A549 (cell line): ENCODE results near the gene CNOT10. TPM values are rescaled to one million over a fixed set of nuclear protein-coding genes. Genes with fewer than 3 reads are reported as not detected.

Source experiments
- ATAC-seq, 2 experiments: fragments of 200-7000 bp in 1 of 2; fragments of >200 bp in 1 of 2; cut with Nextera tagmentation in 1 of 2; cut with Tn5 transposase in 1 of 2; 3 replicates each; pipeline versions ENCODE4 v1.8.0 to v1.9.1; 2018 to 2020; ENCODE audit warnings: mild to moderate bottlenecking in 1 of 2, moderate library complexity in 1 of 2
- CTCF ChIA-PET: fragments of 300-600 bp; sonication (Branson Sonifier 250); formaldehyde crosslinking; extraction: SDS; loops from one replicate; lab custom pipeline; 2021; ENCODE audit warnings: antibody characterized with exemption, inconsistent platforms; lab: Yijun Ruan, JAX
- POLR2A ChIA-PET: fragments of 350-600 bp; formaldehyde crosslinking; extraction: SDS; loops from one replicate; lab custom pipeline; 2021; ENCODE audit warnings: antibody characterized with exemption, inconsistent platforms; lab: Yijun Ruan, JAX
- DNase-seq, 2 experiments: peaks; one replicate each; pipeline versions ENCODE4 v3.0.0 to v3.0.0-alpha.2; 2011 to 2016; ENCODE audit warnings: low read depth in 1 of 2, low spot score in 1 of 2
- FAIRE-seq: peaks from 2 replicates; lab custom pipeline; 2011; peaks lifted over from hg19 to GRCh38; lab: Jason Lieb, UNC
- H3K27ac ChIP-seq, 2 experiments: fragments of >200 bp; sonication (Bioruptor Twin); formaldehyde crosslinking; 3 replicates each; pipeline ENCODE4 v1.5.1; 2016 to 2017
- H3K4me1 ChIP-seq: fragments of >200 bp; sonication (Bioruptor Twin); formaldehyde crosslinking; 3 replicates; pipeline ENCODE4 v1.6.1; 2016
- H3K4me2 ChIP-seq: fragments of >200 bp; sonication (Bioruptor Twin); formaldehyde crosslinking; 3 replicates; pipeline ENCODE4 v1.6.1; 2016
- H3K4me3 ChIP-seq: fragments of >200 bp; sonication (Bioruptor Twin); formaldehyde crosslinking; 3 replicates; pipeline ENCODE4 v1.5.1; 2016
- H3K9me3 ChIP-seq: fragments of >200 bp; sonication (Bioruptor Twin); formaldehyde crosslinking; 3 replicates; pipeline ENCODE4 v1.6.1; 2016
- CBX2 ChIP-seq: fragments of 200-600 bp; sonication (generic); IDR thresholded peaks from 2 replicates; pipeline ENCODE4 v1.6.1; 2016; ENCODE audit warnings: low read depth, mild to moderate bottlenecking, borderline replicate concordance
- CEBPB ChIP-seq, 2 experiments: fragments of >200 bp in 1 of 2; sonication (Bioruptor Twin) in 1 of 2; formaldehyde crosslinking in 1 of 2; IDR thresholded peaks; 2 replicates each; pipeline ENCODE4 v1.6.1; 2012 to 2016
- CHD2 ChIP-seq: fragments of 150-350 bp; IDR thresholded peaks from 2 replicates; pipeline ENCODE4 v1.6.1; 2014; ENCODE audit warnings: low read length; ENCODE audit not compliant: partially characterized antibody
- EHF ChIP-seq: fragments of 250-450 bp; sonication (Bioruptor Pico); IDR thresholded peaks from 2 replicates; pipeline ENCODE4 v1.5.0; 2020; ENCODE audit warnings: mild to moderate bottlenecking
- FOXS1 ChIP-seq: fragments of 250-450 bp; sonication (Bioruptor Pico); IDR thresholded peaks from 2 replicates; pipeline ENCODE4 v1.5.0; 2020; ENCODE audit warnings: mild to moderate bottlenecking, moderate library complexity
- HDAC2 ChIP-seq: fragments of 200-600 bp; sonication (generic); IDR thresholded peaks from 2 replicates; pipeline ENCODE4 v1.6.1; 2016
- HOXA7 ChIP-seq: fragments of 250-450 bp; sonication (Bioruptor Pico); IDR thresholded peaks from 2 replicates; pipeline ENCODE4 v1.5.0; 2020; ENCODE audit warnings: mild to moderate bottlenecking, moderate library complexity
- HOXB5 ChIP-seq: fragments of 250-450 bp; sonication (Bioruptor Pico); IDR thresholded peaks from 2 replicates; pipeline ENCODE4 v1.5.0; 2020; ENCODE audit warnings: mild to moderate bottlenecking, moderate library complexity
- JUN ChIP-seq, 2 experiments: fragments of >200 bp; sonication (Bioruptor Twin); formaldehyde crosslinking; IDR thresholded peaks; 2 replicates in 1 of 2; 3 replicates in 1 of 2; pipeline ENCODE4 v1.6.1; 2016 to 2017
- KDM1A ChIP-seq: fragments of 200-600 bp; sonication (generic); IDR thresholded peaks from 2 replicates; pipeline ENCODE4 v1.6.1; 2016; ENCODE audit warnings: low read depth, mild to moderate bottlenecking
- NFE2L2 ChIP-seq: fragments of 150-350 bp; conservative IDR thresholded peaks from 2 replicates; pipeline ENCODE4 v1.6.1; 2014; ENCODE audit warnings: low read length
- PHF8 ChIP-seq: fragments of 200-600 bp; sonication (generic); IDR thresholded peaks from 2 replicates; pipeline ENCODE4 v1.6.1; 2016; ENCODE audit warnings: low read depth, mild to moderate bottlenecking, antibody characterized with exemption, moderate library complexity, borderline replicate concordance
- POLR2A ChIP-seq: IDR thresholded peaks from 2 replicates; pipeline ENCODE4 v1.6.1; 2012; ENCODE audit warnings: mild to moderate bottlenecking, low read length
- POLR2AphosphoS2 ChIP-seq: conservative IDR thresholded peaks from 2 replicates; pipeline ENCODE4 v1.6.1; 2012; ENCODE audit warnings: low read length, improper control_type of control experiment, inconsistent platforms
- RNF2 ChIP-seq: fragments of 200-600 bp; sonication (generic); IDR thresholded peaks from 2 replicates; pipeline ENCODE4 v1.6.1; 2016; ENCODE audit warnings: low read depth, mild to moderate bottlenecking, antibody characterized with exemption, moderate library complexity, borderline replicate concordance
- SREBF2 ChIP-seq: fragments of 450-650 bp; IDR thresholded peaks from 2 replicates; pipeline ENCODE4 v1.6.1; 2014; ENCODE audit warnings: mild to moderate bottlenecking, moderate library complexity
- ZNF302 ChIP-seq: fragments of 250-450 bp; sonication (Bioruptor Pico); IDR thresholded peaks from 2 replicates; pipeline ENCODE4 v1.9.0; 2021; ENCODE audit warnings: inconsistent platforms, mild to moderate bottlenecking, moderate library complexity
- WGBS: methylation state at CpG from one replicate; pipeline ENCODE4 v1.1.6; 2017; ENCODE audit errors: missing lambda C conversion rate; 5-methylcytosine and 5-hydroxymethylcytosine counted together
- polyA plus RNA-seq, 4 experiments: library from polyadenylated mRNA; depleted of rRNA in 3 of 4; stranded (reverse); fragments of >200 nt; fragmentation: RNase III in 1 of 4; extraction: RNeasy Plus Mini Kit Qiagen cat#74134 plus additional on column Dnase treatment in 1 of 4; gene quantifications; 2 replicates in 3 of 4; 3 replicates in 1 of 4; pipeline ENCODE4 v1.2.3, GENCODE V29; 2011 to 2017
- TF ChIP-seq, protein P1 (sequence below): fragments of >200 bp; sonication (Bioruptor Twin); formaldehyde crosslinking; IDR thresholded peaks from 3 replicates; pipeline ENCODE4 v1.5.1; 2016
- TF ChIP-seq, protein P2 (sequence below): fragments of >200 bp; sonication (Bioruptor Twin); formaldehyde crosslinking; IDR thresholded peaks from 3 replicates; pipeline ENCODE4 v1.6.1; 2016
- TF ChIP-seq, protein P3 (sequence below): fragments of 250-450 bp; sonication (Bioruptor Pico); IDR thresholded peaks from 2 replicates; pipeline ENCODE4 v1.5.0; 2020; ENCODE audit warnings: low read depth, mild to moderate bottlenecking, moderate library complexity
- TF ChIP-seq, protein P4 (sequence below): fragments of 150-350 bp; IDR thresholded peaks from 2 replicates; pipeline ENCODE4 v1.6.1; 2014; ENCODE audit warnings: low read depth, mild to moderate bottlenecking, low read length
- TF ChIP-seq, protein P5 (sequence below): IDR thresholded peaks from 2 replicates; pipeline ENCODE4 v1.6.1; 2012
- TF ChIP-seq, protein P6 (sequence below): fragments of 200-600 bp; sonication (generic); IDR thresholded peaks from 2 replicates; pipeline ENCODE4 v1.6.1; 2016; ENCODE audit warnings: antibody characterized with exemption, mild to moderate bottlenecking, moderate library complexity
- TF ChIP-seq, protein P7 (sequence below): IDR thresholded peaks from 2 replicates; pipeline ENCODE4 v1.6.1; 2012

Gene CNOT10
- polyA plus RNA-seq, 2 of the 4 experiments (the other 2 are of a cell fraction) = 23.6 to 43.2 TPM

DNA sequence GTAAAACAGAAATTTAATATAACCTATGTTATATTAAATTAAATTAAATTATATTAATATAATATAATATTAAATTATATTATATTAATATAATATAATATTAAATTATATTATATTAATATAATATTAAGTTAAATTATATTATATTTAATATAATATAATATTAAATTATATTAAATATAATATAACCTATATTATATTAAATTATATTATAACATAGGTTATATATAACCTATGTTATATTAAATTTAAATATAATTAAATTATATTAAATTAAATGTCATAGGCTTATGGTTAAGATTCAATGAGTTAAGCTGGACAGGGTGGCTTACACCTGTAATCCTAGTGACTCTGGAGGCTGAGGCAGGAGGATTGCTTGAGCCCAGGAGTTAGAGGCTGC is 40.6 kb upstream of the CNOT10 start:
- POLR2A ChIA-PET = no interaction called here
- CTCF ChIA-PET = interaction anchor here (1.8 kb wide), 1 partner anchor 134 kb away, joined by 5 read pairs; no protein-coding TSS in a partner anchor
- no peak for FAIRE-seq

DNA sequence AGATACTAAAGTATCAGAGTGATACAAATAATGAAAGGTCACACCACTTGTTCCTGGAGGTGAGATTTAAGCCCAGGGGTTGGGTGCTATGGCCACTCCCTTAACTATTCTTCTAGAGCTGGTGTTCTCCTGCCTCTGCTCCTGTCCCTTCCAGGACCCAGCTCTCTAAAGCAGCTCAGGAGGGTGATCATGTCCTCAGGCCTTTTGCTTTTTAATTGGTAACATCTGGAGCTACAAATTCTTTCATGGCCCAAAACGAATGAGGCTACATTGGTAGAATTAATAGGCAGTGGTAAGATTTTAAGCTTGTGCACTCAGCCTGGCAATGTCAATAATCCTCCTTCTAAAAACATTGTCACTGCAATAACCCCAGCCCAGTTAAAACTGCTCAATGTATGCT is 38.2 kb upstream of the CNOT10 start:
- no peak overlapping the region for H3K4me3 ChIP-seq
- H3K27ac ChIP-seq = no peak overlapping the region
- TF ChIP-seq HOXA7 (CRISPR knock-in tag) (no peak), POLR2A (no peak), SREBF2 (no peak), CEBPB (IDR thresholded peaks at IDR 0.05) (no peak), HDAC2 (no peak), CHD2 (no peak)
- TF ChIP-seq, protein P1, sequence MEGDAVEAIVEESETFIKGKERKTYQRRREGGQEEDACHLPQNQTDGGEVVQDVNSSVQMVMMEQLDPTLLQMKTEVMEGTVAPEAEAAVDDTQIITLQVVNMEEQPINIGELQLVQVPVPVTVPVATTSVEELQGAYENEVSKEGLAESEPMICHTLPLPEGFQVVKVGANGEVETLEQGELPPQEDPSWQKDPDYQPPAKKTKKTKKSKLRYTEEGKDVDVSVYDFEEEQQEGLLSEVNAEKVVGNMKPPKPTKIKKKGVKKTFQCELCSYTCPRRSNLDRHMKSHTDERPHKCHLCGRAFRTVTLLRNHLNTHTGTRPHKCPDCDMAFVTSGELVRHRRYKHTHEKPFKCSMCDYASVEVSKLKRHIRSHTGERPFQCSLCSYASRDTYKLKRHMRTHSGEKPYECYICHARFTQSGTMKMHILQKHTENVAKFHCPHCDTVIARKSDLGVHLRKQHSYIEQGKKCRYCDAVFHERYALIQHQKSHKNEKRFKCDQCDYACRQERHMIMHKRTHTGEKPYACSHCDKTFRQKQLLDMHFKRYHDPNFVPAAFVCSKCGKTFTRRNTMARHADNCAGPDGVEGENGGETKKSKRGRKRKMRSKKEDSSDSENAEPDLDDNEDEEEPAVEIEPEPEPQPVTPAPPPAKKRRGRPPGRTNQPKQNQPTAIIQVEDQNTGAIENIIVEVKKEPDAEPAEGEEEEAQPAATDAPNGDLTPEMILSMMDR = no peak
- TF ChIP-seq, protein P2, sequence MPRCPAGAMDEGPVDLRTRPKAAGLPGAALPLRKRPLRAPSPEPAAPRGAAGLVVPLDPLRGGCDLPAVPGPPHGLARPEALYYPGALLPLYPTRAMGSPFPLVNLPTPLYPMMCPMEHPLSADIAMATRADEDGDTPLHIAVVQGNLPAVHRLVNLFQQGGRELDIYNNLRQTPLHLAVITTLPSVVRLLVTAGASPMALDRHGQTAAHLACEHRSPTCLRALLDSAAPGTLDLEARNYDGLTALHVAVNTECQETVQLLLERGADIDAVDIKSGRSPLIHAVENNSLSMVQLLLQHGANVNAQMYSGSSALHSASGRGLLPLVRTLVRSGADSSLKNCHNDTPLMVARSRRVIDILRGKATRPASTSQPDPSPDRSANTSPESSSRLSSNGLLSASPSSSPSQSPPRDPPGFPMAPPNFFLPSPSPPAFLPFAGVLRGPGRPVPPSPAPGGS = no peak
- ATAC-seq (no peak), FAIRE-seq (no peak), DNase-seq (no peak)
- H3K4me2 ChIP-seq = no peak overlapping the region
- 0% methylated on average over 1 of the region's 1 CpG for WGBS
- CTCF ChIA-PET = interaction anchor here (0.7 to 1.3 kb wide), 2 partner anchors 97 to 271 kb away, joined by 3 to 4 read pairs; no protein-coding TSS in a partner anchor
- H3K4me1 ChIP-seq = no peaks in the 10 kb centered on the region
- POLR2A ChIA-PET = no interaction called here
- H3K9me3 ChIP-seq = no peaks in the 10 kb centered on the region

More for the DNA sequence above, 40.6 kb upstream of the CNOT10 start:
- no peak for TF ChIP-seq NFE2L2
- TF ChIP-seq, protein P3, sequence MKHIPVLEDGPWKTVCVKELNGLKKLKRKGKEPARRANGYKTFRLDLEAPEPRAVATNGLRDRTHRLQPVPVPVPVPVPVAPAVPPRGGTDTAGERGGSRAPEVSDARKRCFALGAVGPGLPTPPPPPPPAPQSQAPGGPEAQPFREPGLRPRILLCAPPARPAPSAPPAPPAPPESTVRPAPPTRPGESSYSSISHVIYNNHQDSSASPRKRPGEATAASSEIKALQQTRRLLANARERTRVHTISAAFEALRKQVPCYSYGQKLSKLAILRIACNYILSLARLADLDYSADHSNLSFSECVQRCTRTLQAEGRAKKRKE (CRISPR knock-in tag) = no peak
- TF ChIP-seq CHD2 = no peak
- TF ChIP-seq HOXB5 (CRISPR knock-in tag) = no peak
- TF ChIP-seq, protein P1 = no peak
- no peak for TF ChIP-seq POLR2A
- no peak for TF ChIP-seq ZNF302 (CRISPR knock-in tag)
- TF ChIP-seq CEBPB (IDR thresholded peaks at IDR 0.05) = no peak
- TF ChIP-seq KDM1A = no peak
- TF ChIP-seq FOXS1 = no peak
- TF ChIP-seq EHF (CRISPR knock-in tag) = no peak
- TF ChIP-seq, protein P4, sequence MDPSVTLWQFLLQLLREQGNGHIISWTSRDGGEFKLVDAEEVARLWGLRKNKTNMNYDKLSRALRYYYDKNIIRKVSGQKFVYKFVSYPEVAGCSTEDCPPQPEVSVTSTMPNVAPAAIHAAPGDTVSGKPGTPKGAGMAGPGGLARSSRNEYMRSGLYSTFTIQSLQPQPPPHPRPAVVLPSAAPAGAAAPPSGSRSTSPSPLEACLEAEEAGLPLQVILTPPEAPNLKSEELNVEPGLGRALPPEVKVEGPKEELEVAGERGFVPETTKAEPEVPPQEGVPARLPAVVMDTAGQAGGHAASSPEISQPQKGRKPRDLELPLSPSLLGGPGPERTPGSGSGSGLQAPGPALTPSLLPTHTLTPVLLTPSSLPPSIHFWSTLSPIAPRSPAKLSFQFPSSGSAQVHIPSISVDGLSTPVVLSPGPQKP = no peak
- TF ChIP-seq, protein P5, sequence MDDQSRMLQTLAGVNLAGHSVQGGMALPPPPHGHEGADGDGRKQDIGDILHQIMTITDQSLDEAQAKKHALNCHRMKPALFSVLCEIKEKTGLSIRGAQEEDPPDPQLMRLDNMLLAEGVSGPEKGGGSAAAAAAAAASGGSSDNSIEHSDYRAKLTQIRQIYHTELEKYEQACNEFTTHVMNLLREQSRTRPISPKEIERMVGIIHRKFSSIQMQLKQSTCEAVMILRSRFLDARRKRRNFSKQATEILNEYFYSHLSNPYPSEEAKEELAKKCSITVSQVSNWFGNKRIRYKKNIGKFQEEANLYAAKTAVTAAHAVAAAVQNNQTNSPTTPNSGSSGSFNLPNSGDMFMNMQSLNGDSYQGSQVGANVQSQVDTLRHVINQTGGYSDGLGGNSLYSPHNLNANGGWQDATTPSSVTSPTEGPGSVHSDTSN = no peak
- no peak for TF ChIP-seq CBX2
- TF ChIP-seq JUN (IDR thresholded peaks at IDR 0.05) = no peak
- TF ChIP-seq POLR2AphosphoS2 = no peak
- no peak for TF ChIP-seq RNF2
- TF ChIP-seq, protein P6, sequence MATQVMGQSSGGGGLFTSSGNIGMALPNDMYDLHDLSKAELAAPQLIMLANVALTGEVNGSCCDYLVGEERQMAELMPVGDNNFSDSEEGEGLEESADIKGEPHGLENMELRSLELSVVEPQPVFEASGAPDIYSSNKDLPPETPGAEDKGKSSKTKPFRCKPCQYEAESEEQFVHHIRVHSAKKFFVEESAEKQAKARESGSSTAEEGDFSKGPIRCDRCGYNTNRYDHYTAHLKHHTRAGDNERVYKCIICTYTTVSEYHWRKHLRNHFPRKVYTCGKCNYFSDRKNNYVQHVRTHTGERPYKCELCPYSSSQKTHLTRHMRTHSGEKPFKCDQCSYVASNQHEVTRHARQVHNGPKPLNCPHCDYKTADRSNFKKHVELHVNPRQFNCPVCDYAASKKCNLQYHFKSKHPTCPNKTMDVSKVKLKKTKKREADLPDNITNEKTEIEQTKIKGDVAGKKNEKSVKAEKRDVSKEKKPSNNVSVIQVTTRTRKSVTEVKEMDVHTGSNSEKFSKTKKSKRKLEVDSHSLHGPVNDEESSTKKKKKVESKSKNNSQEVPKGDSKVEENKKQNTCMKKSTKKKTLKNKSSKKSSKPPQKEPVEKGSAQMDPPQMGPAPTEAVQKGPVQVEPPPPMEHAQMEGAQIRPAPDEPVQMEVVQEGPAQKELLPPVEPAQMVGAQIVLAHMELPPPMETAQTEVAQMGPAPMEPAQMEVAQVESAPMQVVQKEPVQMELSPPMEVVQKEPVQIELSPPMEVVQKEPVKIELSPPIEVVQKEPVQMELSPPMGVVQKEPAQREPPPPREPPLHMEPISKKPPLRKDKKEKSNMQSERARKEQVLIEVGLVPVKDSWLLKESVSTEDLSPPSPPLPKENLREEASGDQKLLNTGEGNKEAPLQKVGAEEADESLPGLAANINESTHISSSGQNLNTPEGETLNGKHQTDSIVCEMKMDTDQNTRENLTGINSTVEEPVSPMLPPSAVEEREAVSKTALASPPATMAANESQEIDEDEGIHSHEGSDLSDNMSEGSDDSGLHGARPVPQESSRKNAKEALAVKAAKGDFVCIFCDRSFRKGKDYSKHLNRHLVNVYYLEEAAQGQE = no peak
- TF ChIP-seq, protein P7, sequence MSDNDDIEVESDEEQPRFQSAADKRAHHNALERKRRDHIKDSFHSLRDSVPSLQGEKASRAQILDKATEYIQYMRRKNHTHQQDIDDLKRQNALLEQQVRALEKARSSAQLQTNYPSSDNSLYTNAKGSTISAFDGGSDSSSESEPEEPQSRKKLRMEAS = no peak
- no peak for TF ChIP-seq PHF8
- Histone ChIP-seq H3K4me1 (no peaks in the 10 kb centered on the region), H3K27ac (no peak overlapping the region), H3K4me2 (no peak overlapping the region), H3K4me3 (no peak overlapping the region), H3K9me3 (no peaks in the 10 kb centered on the region)
- DNase-seq = no peak
- no peak for ATAC-seq
